ENCODE results near the gene MED13L.
A peak's percentile ranks its signal among the peaks of the same experiment; 100 is the strongest.

Gene MED13L

DNA sequence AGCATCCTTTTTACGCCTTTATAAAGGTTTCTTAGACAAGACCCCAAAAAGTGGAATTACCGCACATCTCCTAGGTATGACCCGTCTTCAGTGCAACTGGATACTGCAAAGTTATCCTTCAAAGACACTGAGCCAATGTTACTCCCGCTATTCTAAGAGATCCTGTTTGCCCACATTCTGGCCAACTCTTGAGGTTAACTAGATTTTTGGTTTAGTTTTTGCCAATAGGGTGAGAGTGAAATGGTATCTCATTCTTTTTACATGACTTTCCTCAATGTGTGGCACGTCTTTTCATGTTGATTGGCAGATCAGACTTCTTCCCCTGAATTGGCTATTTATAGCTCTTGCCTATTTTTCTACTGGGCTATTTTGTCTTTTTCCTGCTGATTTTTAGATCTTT lies 347.2 kb downstream of the MED13L start:
- DNase-seq = no peak

DNA sequence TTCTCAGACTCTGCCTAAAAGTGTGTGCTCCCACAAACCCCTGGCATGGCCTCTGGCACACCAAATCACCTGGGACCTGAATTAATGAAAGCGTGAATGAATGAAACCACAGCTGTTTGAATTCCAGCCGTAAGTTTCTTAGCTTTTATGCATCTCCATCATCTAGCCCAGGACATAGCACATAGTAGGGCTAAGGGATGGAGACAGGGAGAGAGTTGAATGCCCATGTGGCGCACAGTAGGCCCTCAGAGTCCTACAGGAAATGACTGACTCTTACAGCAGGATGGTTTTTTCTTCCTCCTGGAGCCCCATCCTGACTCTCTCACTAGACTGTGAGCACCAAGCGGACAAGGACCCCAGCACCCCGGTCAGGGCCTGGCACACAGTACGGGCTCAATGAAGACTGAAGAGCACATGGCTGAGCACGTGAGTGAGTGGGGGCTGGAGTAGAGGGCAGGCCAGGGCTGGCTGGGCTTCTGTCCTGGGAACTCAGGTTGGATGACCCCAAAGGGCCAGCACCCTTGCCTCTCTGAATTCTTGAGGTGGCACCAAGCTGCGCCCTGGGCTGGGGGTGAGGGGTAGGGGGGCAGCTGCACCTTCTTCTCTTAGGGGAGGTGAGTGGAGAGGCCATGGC lies 351.3 kb downstream of the MED13L start:
- no peak for DNase-seq

DNA sequence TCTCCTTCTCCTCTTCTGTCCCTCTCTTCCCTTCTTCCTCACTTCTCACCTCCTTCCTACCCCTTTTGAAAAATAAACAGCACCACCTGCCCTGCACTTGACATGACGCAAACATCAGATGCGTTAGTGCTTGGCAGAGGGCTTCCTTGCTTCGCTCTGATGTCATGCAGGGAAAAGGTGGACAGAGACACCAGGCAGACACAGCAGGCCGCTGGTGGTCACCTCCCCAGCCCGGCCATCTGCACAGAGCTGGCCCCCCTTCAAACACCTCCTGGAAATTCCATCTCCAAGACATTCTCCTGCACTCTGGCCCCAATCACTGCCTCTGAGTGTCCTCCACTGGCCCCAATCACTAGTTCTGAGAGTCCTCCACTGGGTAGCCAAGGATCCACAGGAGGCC lies 353.6 kb downstream of the MED13L start:
- DNase-seq = no peak

DNA sequence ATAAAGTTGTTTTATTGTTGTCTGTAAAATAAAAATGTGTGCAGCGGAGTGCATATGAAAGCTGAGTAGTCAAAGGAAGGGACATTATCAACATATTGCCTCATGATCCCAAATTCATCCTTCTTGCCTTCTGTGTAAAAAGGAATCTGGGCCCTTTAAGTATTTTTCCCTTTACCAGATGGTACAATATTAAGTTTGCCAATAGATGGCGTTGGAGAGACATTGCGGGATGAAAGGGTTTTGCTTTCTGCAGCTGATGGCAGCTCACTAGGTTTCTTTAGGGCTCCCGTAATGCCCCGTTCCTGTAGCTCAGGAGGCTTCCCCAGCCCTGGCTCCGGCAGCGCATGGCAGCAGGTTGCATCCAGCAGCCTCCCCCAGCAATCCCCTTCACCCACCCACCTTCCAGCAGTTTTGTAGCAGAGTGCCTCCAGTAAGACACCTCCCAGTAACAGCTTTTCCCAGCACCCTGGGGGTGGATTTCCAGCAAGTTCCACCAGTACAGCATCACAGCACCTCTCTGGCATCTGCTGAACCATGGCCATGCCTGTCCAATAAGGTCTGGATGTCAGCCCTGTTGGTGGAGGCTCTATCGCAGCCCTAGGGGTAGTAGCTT lies 354.4 kb downstream of the MED13L start:
- DNase-seq = peak; percentile 19

DNA sequence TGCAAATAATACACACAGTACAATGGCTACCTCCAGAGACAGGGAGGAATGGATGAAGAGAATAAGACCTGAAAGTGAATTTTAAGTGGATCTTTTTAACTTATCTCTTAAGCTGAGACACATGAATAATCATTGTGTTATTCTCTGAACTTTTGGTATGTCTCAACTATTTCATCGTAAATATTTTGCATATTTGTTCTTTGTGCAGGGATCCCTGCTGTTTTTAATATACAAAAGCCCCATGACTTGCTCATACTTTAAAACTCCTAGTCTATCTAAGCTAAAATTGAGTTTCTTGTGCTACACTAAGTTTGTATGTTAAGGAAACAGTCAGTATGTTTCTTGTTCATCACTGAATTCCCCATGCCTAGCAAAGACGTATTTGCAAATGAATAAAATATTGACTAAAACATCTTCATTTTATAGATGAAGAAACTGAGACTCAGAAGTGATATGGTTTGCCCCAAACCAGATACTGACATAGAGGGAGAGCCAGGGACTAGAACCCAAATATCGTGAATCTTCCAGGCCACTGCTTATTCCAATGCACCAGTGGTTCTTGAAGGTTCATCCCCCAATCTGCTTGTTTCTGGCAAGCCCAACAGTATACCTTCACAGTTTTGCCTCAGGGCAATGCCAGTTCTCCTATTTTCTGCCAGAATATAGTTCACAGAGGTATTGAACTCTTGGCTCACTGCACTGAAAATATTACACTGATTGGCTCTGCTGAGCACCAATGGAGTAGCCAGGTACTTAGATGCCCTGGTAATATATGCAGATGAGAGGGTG lies 356.9 kb downstream of the MED13L start:
- DNase-seq = no peak

DNA sequence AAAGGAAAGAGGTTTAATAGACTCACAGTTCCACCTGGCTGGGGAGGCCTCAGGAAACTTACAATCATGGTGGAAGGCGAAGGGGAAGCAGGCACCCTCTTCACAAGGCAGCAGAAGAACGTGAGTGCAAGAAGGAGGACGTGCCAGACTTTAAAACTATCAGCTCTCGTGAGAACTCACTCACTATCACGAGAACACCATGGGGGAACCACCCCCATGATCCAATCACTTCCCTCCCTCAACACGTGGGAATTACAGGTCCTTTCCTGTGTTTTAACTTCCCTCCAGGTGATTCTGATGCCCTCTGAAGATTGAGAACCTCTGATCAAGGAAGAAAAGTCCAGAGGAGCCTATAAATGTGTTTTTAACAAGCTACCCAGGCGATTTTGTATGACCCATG lies 358.7 kb downstream of the MED13L start:
- no peak for DNase-seq

DNA sequence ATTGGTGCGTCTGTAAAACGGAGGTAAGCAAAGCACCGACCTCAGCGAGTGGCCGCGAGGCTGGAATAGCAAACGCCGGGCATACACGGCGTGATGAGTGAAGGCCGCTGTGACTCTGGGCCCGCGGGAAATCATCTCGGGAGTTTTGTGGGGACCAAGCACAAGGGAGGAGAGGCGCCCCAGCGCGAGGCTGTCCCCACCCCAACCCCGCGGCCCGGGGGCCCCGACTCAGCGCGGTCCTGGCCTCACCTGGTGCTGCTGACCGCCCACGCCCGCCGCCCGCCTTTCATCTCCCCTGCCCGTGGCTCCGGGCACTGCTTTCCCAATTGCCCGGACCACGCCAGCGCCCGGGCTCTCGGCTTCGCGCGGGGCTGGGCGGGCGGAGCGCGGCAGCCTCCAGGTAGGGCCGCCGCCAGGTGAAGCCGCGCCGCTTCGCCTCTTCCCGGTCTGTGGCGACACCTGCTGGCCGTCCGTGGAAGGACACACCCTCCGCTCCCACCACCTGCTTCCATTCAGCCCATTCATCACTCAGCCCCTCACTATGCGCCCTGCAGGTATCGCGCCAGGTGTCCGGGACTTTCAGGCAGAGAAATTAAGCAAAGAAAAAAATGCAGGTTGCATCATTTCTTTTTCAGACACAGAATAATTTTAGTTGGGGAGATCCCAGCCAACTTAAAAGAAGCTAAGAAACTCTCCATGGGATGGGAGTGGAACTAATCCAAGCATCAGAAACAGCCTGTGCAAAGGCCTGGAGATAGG lies 360.4 kb downstream of the MED13L start:
- DNase-seq = no peak

DNA sequence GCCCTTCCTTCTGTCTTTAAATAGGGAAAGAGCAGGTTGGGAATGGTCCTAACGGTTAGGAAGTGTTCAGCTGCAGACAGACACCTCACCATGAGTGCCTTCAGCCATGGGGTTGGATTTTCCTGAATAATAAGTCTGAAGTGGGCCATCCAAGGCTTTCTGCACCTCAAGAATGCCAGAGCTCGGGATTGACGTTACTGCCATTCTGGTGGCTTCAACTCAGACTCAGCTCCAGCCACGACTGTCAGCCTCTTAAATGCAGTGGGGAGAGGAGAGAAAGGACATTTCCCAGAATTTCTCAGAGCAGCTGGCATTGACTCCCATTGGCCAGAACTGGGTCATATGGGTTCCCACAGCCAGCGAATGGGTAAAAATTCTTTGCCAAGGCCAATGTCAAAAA lies 363.4 kb downstream of the MED13L start:
- DNase-seq = no peak

DNA sequence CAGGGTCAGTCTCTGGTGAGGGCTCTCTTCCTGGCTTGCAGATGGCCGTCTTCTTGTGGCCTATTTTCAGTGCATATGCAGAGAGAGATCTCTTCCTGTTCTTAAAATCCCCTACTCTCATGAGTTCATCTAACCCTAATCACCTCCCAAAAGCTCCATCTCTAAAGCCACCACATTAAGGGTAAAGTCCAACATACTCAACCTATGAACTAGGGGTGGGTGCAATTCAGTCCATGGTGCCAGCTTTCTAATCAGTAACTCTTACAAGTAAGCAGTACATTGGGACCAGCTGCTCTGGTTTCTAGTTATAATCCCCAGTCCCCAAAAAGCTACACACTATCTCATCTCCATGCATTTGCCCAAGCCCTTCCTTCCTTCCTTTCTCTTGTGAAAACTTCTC lies 365.1 kb downstream of the MED13L start:
- no peak for DNase-seq

DNA sequence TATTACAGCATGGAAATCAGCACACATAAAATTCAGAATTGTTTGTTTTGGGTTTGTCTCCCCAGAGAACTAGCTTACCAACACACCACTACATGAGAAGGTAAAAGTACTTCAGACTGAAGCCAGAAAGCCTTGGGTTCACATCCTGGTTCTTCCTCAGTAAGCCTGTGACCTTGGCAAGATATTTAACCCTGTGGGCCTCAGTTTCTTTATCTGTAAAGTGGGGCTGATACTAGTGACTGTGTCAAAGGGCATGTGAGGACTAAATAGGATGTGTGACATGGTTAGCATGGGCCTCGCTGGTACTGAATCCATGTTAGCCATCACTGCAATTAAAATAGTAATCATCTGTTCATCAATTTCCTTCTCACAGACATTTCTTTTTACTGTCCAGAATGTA lies 366.1 kb downstream of the MED13L start:
- no peak for DNase-seq

DNA sequence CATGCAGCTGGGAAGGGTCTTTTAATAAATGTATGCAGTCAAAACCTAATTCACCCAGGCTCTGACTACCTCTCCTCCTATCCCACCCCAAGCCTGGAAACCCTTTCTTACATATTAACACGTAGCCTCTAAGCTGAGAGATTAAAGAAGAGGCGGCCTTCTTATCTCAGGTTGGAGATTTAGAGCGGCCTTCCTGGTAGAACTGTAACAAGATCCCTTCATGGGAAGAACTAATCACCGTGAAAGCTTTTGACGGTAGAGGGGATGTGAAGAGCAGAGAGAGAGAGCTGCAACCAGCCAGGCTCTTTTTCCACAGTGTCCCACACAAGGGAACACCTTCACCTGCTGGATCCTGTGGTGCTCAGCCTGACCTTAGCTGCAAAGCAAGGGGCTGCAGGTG lies 367.4 kb downstream of the MED13L start:
- no peak for DNase-seq
